IPS DF 19.7 (cell line): Measurements from ENCODE around the gene DNAJC16.

Experiments used
- DNase-seq: peaks from one replicate; pipeline ENCODE4 v3.0.0-alpha.2; 2013; ENCODE audit warnings: low read depth, low spot score

DNAJC16 gene

GRCh38 chr1:15538771-15539170 lies 12.1 kb downstream of the DNAJC16 start:
- no peak for DNase-seq

- DNase-seq, result no peak
Observed at GRCh38 chr1:15540186-15540585, 13.5 kb downstream of the DNAJC16 start.

GRCh38 chr1:15541231-15541792 lies 14.7 kb downstream of the DNAJC16 start:
- no peak for DNase-seq

- DNase-seq, result no peak
Observed at GRCh38 chr1:15542388-15543250, 16.0 kb downstream of the DNAJC16 start.

GRCh38 chr1:15543251-15543588 lies 16.6 kb downstream of the DNAJC16 start:
- DNase-seq, result no peak

- no peak for DNase-seq
Observed at GRCh38 chr1:15543589-15544568, 17.2 kb downstream of the DNAJC16 start.

GRCh38 chr1:15546641-15547040 lies 20.0 kb downstream of the DNAJC16 start:
- DNase-seq, result no peak

- no peak for DNase-seq
Observed at GRCh38 chr1:15550573-15550972, 23.9 kb downstream of the DNAJC16 start.

GRCh38 chr1:15557008-15557407 lies 30.4 kb downstream of the DNAJC16 start:
- no peak for DNase-seq

GRCh38 chr1:15557594-15557993 lies 30.9 kb downstream of the DNAJC16 start:
- DNase-seq, result no peak

GRCh38 chr1:15558516-15558915 lies 31.9 kb downstream of the DNAJC16 start:
- no peak for DNase-seq

GRCh38 chr1:15559189-15559810 lies 32.7 kb downstream of the DNAJC16 start:
- no peak for DNase-seq

- no peak for DNase-seq
Observed at GRCh38 chr1:15568387-15569073, 41.9 kb downstream of the DNAJC16 start.

- DNase-seq, result no peak
Observed at GRCh38 chr1:15570861-15571260, 44.2 kb downstream of the DNAJC16 start.

- DNase-seq, result no peak
Observed at GRCh38 chr1:15571266-15571665, 44.6 kb downstream of the DNAJC16 start.

- no peak for DNase-seq
Observed at GRCh38 chr1:15573477-15573876, 46.8 kb downstream of the DNAJC16 start.

- no peak for DNase-seq
Observed at GRCh38 chr1:15574741-15575140, 48.1 kb downstream of the DNAJC16 start.

- no peak for DNase-seq
Observed at GRCh38 chr1:15575549-15576150, 49.0 kb downstream of the DNAJC16 start.

- no peak for DNase-seq
Observed at GRCh38 chr1:15577691-15578090, 51.0 kb downstream of the DNAJC16 start.

- no peak for DNase-seq
Observed at GRCh38 chr1:15578921-15579682, 52.5 kb downstream of the DNAJC16 start.
